Stomach (tissue), 9 donors: ENCODE results near the gene BCAS1. TPM values are rescaled to one million over a fixed set of nuclear protein-coding genes. Genes with fewer than 3 reads are reported as not detected.
A peak's percentile ranks its signal among the peaks of the same experiment; 100 is the strongest.

ENCODE experiments used
- DNase-seq, 2 donors: peaks; one replicate each; pipeline versions ENCODE4 v3.0.0 to v3.0.0-alpha.2; 2013 to 2019
- H3K27ac ChIP-seq, 5 donors: fragments of 200-600 bp in 4 of 5; sonication (generic) in 4 of 5; one replicate each; pipeline ENCODE4 v1.5.1; 2013 to 2019; ENCODE audit warnings: mild to moderate bottlenecking in 1 of 5, moderate library complexity in 1 of 5
- H3K27me3 ChIP-seq, 3 donors: fragments of 200-600 bp; sonication (generic); one replicate each; pipeline ENCODE4 v1.5.1; 2017 to 2019; ENCODE audit warnings: mixed run types in 1 of 3
- H3K36me3 ChIP-seq, 4 donors: fragments of 200-600 bp; sonication (generic); 1 replicate in 3 of 4; 2 replicates in 1 of 4; pipeline ENCODE4 v1.5.1; 2016 to 2019
- H3K4me1 ChIP-seq, 4 donors: fragments of 200-600 bp; sonication (generic); one replicate each; pipeline ENCODE4 v1.5.1; 2016 to 2019
- H3K4me3 ChIP-seq, 4 donors: fragments of 200-600 bp; sonication (generic) in 3 of 4; one replicate each; pipeline ENCODE4 v1.5.1; 2016 to 2019; ENCODE audit warnings: mild to moderate bottlenecking in 1 of 4
- H3K9me3 ChIP-seq, 4 donors: fragments of 200-600 bp; sonication (generic); one replicate each; pipeline ENCODE4 v1.5.1; 2016 to 2019
- CTCF ChIP-seq, 7 experiments: fragments of 450-650 bp in 4 of 7; fragments of 200-600 bp in 3 of 7; sonication (generic) in 3 of 7; IDR thresholded peaks; one replicate each; pipeline ENCODE4 v1.5.1; 2016 to 2019; ENCODE audit warnings: antibody characterized with exemption in 7 of 7, control low read depth in 2 of 7, mild to moderate bottlenecking in 1 of 7
- EP300 ChIP-seq: sonication (generic); formaldehyde crosslinking; IDR thresholded peaks from one replicate; pipeline ENCODE4 v1.6.1; 2017; ENCODE audit warnings: antibody characterized with exemption
- POLR2A ChIP-seq, 4 donors: fragments of 450-650 bp; IDR thresholded peaks; one replicate each; pipeline ENCODE4 v1.6.1; 2016; ENCODE audit warnings: antibody characterized with exemption in 4 of 4, control low read depth in 2 of 4, mild to moderate bottlenecking in 1 of 4, moderate library complexity in 1 of 4
- POLR2AphosphoS5 ChIP-seq, 3 donors: sonication (generic); formaldehyde crosslinking; IDR thresholded peaks; one replicate each; pipeline ENCODE4 v1.6.1; 2016; ENCODE audit warnings: antibody characterized with exemption in 3 of 3
- WGBS, 5 donors: extraction: QIAGEN DNeasy Blood & Tissue Kit in 3 of 5; methylation state at CpG; one replicate each; pipeline versions ENCODE4 v1.1.5 to v1.1.7; 2013 to 2018; 5-methylcytosine and 5-hydroxymethylcytosine counted together
- intact Hi-C: fragments of 100-400 bp; cut with DNase I; formaldehyde crosslinking; loops from one replicate; pipeline ENCODE4 v1.15.1; 2023; ENCODE audit warnings: low total_unique reads
- polyA plus RNA-seq, 3 donors: library from polyadenylated mRNA; stranded (reverse); fragments of 200-250 nt; gene quantifications; one replicate each; pipeline ENCODE4 v1.2.3, GENCODE V29; 2013
- total RNA-seq, 5 donors: library from RNA; depleted of rRNA; stranded (reverse); fragments of >200 nt; gene quantifications; one replicate each; pipeline versions ENCODE4 v1.1.0 to v1.2.3, GENCODE V29; 2014 to 2016
- donor health status: healthy with polysubstance abuse.
- donor health status: Bipolar disorder and iron deficiency.
- donor health status: healthy.

Gene BCAS1
- total and polyA plus RNA-seq, 8 donors: 6.3 to 145 (median 84.6) TPM

- TF ChIP-seq EP300 (no peak), POLR2A (IDR thresholded peaks at IDR 0.05) (no peak), POLR2AphosphoS5 (IDR thresholded peaks at IDR 0.05) (peak in 1 of 3 donors; percentile 41)
- H3K4me3 ChIP-seq: no peak overlapping the region
- DNase-seq: peak in 1 of 2 donors; percentile 84
- WGBS, 5 donors: 28 to 41% (median 35%) methylated on average over 6 of the region's 6 CpGs
- H3K9me3 ChIP-seq: no peaks in the 10 kb centered on the region
- intact Hi-C loops: loop anchor here (10.0 kb wide), 1 partner anchor 366 kb away; no protein-coding TSS in a partner anchor
- H3K27me3 ChIP-seq: no peaks in the 10 kb centered on the region
- peaks cover 13 to 58% (median 29%) of the 10 kb centered on the region in 4 donors for H3K4me1 ChIP-seq
- H3K36me3 ChIP-seq: no peaks in the 10 kb centered on the region
- H3K27ac ChIP-seq: peak overlapping the region in 4 of 5 donors; percentile 13 to 68 (median 48)
Measured at GRCh38 chr20:53940907-53941545, 129.4 kb downstream of the BCAS1 start.

- TF ChIP-seq POLR2AphosphoS5 (IDR thresholded peaks at IDR 0.05) (no peak), POLR2A (IDR thresholded peaks at IDR 0.05) (no peak), EP300 (no peak), CTCF (IDR thresholded peaks at IDR 0.05) (no peak)
- peak overlapping the region in 3 of 5 donors; percentile 35 to 68 (median 62) for H3K27ac ChIP-seq
- H3K36me3 ChIP-seq: no peaks in the 10 kb centered on the region
- WGBS, 5 donors: 34 to 50% (median 48%) methylated on average over 7 of the region's 7 CpGs
- no peak overlapping the region for H3K4me3 ChIP-seq
- intact Hi-C loops: loop anchor here (10.0 kb wide), 1 partner anchor 366 kb away; no protein-coding TSS in a partner anchor
- H3K27me3 ChIP-seq: no peaks in the 10 kb centered on the region
- peaks cover 13 to 65% (median 29%) of the 10 kb centered on the region in 4 donors for H3K4me1 ChIP-seq
- DNase-seq: no peak
- H3K9me3 ChIP-seq: no peaks in the 10 kb centered on the region
Measured at GRCh38 chr20:53940360-53940702, 130.1 kb downstream of the BCAS1 start.

- Histone ChIP-seq H3K4me3 (no peak overlapping the region), H3K27ac (peak overlapping the region in 4 of 5 donors; percentile 43 to 68 (median 64)), H3K36me3 (no peaks in the 10 kb centered on the region), H3K4me1 (peaks cover 13 to 70% (median 32%) of the 10 kb centered on the region in 4 donors), H3K9me3 (no peaks in the 10 kb centered on the region), H3K27me3 (no peaks in the 10 kb centered on the region)
- 3 to 9% (median 7%) methylated on average over 7 of the region's 7 CpGs for WGBS, 5 donors
- TF ChIP-seq POLR2A (IDR thresholded peaks at IDR 0.05): no peak
- no peak for TF ChIP-seq EP300
- TF ChIP-seq CTCF (IDR thresholded peaks at IDR 0.05): peak in 5 of 7 experiments; percentile 33 to 76 (median 72)
- TF ChIP-seq POLR2AphosphoS5 (IDR thresholded peaks at IDR 0.05): peak in 2 of 3 donors; percentile 18 to 65
- intact Hi-C loops: loop anchor here (10.0 kb wide), 1 partner anchor 365 kb away; no protein-coding TSS in a partner anchor
- peak; percentile 93 to 95 for DNase-seq
Measured at GRCh38 chr20:53939572-53940359, 130.6 kb downstream of the BCAS1 start.

- Histone ChIP-seq H3K27ac (peak overlapping the region in 4 of 5 donors; percentile 43 to 68 (median 64)), H3K9me3 (no peaks in the 10 kb centered on the region), H3K36me3 (no peaks in the 10 kb centered on the region), H3K4me1 (peaks cover 13 to 72% (median 35%) of the 10 kb centered on the region in 4 donors), H3K4me3 (no peak overlapping the region), H3K27me3 (no peaks in the 10 kb centered on the region)
- 33 to 76% (median 73%) methylated on average over 3 of the region's 3 CpGs for WGBS, 5 donors
- TF ChIP-seq EP300 (no peak), POLR2A (IDR thresholded peaks at IDR 0.05) (no peak), POLR2AphosphoS5 (IDR thresholded peaks at IDR 0.05) (no peak)
- DNase-seq: no peak
- intact Hi-C loops: no loop called here
Measured at GRCh38 chr20:53939190-53939571, 131.2 kb downstream of the BCAS1 start.

GRCh38 chr20:53938739-53939138 lies 131.7 kb downstream of the BCAS1 start:
- peaks cover 13 to 69% (median 35%) of the 10 kb centered on the region in 4 donors for H3K4me1 ChIP-seq
- peak overlapping the region in 1 of 5 donors; percentile 66 for H3K27ac ChIP-seq
- H3K27me3 ChIP-seq: no peaks in the 10 kb centered on the region
- WGBS, 5 donors: 32 to 73% (median 54%) methylated on average over 1 of the region's 1 CpG
- H3K36me3 ChIP-seq: no peaks in the 10 kb centered on the region
- H3K4me3 ChIP-seq: no peak overlapping the region
- no peak for TF ChIP-seq CTCF (IDR thresholded peaks at IDR 0.05)
- TF ChIP-seq EP300: no peak
- no peak for TF ChIP-seq POLR2AphosphoS5 (IDR thresholded peaks at IDR 0.05)
- TF ChIP-seq POLR2A (IDR thresholded peaks at IDR 0.05): no peak
- no peaks in the 10 kb centered on the region for H3K9me3 ChIP-seq
- no peak for DNase-seq
- intact Hi-C loops: no loop called here
